Left lobe of liver (tissue), 2 donors: Measurements from ENCODE around the gene PTGER3. TPM values are rescaled to one million over a fixed set of nuclear protein-coding genes. Genes with fewer than 3 reads are reported as not detected.
"Not testable (repeated sequence)": the region's sequence is repeated elsewhere in the genome, so short reads cannot be mapped to it uniquely, and the experiment has no call there.

ENCODE experiments used
- ATAC-seq: fragments of 200-7000 bp; cut with Tn5 transposase; one replicate; pipeline ENCODE4 v1.9.1; 2020; ENCODE audit warnings: mild to moderate bottlenecking, moderate library complexity
- DNase-seq: peaks from one replicate; pipeline ENCODE4 v3.0.0-alpha.2; 2020; ENCODE audit warnings: low spot score
- total RNA-seq: library from RNA; stranded (reverse); gene quantifications from one replicate; pipeline ENCODE4 v1.2.1, GENCODE V29; 2021
- donor health status: DM: no; HTN: no; CAD: no; lungs with moderate emphysema.
- donor health status: DM: no; HTN: yes; CAD: no.

The PTGER3 gene
- total RNA-seq, 1 donor from 2014 or later = 0.05 TPM

DNA sequence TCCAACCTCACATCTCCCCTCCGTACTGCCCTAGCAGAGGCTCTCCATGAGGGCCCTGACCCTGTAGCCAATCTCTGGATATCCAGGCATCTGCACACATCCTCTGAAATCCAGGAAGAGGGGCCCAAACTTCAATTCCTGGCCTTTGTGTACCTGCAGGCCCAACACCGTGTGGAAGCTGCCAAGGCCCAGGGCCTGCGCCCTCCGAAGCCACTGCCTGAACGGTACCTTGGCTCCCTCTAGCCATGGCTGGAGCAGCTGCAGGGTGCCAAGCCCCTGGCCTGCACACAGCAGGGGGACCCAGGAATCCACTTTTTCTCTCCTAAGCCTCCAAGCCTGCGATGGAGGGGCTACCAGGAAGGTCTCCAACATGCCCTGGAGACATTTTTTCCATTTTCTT lies 84.2 kb downstream of the PTGER3 start:
- no peak for DNase-seq
- ATAC-seq = no peak

DNA sequence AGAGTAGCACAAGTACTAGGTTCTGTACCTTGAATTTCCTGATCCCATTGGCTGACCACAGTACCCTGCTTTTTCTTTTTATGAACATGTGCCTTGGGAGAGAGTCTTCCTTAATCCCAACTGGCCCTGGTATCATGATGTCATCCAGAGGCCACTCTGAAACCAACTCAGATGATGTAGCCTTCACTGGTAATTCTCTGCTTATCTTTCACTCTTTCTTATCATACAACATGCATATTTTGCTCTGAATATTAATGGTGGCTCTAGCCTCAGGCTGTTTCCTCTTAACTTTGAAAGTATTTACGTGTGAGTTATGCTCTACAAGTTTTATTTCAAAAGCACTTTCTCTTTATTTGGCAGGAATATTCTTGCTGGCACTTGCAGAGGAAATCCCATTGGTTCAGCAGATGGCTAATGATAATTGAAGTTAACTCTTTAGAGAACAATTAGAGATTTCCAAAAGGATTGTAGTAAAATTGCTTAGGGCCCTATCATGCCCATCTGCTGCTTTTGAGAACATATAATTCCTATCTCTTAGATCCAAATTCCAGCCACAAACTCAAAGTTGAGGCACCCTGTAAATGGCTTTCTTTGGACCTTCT lies 86.1 kb downstream of the PTGER3 start:
- ATAC-seq (no peak), DNase-seq (no peak)

DNA sequence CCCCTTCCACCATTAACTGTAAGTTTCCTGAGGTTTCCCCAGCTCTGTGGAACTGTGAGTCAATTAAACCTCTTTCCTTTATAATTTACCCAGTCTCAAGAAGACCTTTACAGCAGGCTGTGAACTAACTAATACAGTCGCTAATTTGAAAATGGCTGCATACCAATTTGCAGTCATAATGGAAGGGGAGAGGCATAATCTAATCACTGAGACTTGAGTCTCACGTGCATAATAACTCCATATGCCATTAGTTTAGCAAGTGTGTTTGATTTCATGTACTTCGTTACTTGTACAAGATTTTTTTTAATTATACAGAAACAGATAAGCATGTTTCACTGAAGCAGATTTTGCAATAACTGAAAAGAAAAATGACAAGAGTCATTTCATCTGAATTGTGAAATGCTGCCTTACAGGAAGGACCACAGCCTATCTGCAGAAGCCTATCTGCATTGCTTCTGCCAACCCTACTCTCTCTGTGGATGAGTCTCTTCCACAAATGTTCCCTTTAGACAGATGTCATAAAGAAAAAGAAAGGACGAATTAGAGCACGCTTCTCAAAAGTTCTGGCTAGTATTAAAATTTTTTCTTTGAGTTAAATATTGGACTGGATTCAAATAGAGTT lies 99.1 kb downstream of the PTGER3 start:
- ATAC-seq (no peak), DNase-seq (no peak)

DNA sequence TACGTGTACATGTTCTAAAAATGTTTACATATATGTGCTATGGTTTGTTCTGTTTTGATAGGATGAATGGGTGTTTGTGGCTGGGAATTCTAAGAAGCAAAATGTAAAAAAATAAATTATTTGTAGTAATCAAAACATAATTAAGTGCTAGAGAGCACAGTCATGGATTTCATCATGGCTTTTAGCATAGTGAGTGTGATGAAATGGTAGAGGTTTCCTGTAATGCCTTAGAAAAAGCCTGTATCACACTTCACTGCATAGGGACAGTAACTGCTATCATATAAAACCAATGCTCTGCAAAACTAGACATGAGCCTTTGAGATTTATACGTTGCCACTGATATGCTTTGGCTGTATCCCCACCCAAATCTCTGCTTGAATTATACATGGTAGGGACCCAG lies 99.8 kb downstream of the PTGER3 start:
- ATAC-seq (no peak), DNase-seq (no peak)

DNA sequence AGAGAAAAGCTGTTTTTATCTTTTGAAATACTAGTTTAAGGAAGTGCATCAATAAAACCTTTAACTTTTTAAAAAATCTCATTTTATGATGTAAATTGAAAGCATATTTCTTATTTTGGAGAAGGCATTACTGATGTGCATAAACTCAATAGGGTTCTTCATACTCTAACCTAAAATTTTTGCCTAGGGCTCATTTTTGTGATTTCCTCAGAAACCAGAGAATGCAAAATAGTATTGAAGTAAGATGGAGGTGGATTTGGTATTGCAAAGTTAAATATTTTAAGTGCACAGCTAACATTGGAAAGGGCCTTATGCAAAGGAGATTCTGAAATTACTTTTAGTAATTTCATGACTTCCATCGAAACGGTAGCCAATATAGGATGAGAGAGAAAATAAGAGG lies 101.9 kb downstream of the PTGER3 start:
- no peak for ATAC-seq
- DNase-seq = no peak

DNA sequence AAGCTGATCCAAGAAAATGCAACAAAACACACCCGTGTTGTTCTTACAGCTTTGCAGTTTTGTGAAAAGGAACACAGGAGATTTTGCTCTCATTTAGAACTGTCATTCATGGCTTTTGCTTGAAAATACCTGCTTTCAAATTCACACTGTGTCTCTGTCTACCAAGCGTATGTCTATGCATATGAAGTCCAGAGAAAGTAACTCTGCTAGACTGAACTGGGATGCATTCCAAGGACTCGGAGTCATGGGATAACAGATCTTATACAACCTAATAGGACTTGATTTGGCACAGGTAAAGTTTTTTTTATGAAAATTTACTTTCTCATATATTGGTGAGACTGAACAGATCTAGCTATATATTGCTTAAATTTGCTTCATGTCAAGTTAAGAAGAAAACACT lies 102.4 kb downstream of the PTGER3 start:
- ATAC-seq (no peak), DNase-seq (no peak)

DNA sequence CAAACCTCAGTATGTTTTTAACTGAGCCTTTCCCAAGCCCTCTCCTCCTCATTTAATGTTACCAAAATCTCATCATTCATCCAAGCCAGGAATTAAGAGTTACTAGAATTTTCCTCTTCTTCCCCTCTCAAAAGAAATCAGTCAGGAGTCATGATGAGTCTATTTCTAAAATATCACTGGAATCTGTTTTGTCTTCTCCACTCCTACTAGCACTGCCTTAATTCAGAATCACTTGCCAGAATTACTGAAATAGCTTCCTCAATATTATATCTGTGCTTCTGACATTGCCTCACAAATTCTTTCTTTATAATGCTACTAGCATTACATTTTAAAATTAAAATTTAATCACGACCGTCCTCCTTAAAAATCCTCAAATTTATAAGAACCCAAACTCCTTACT lies 106.1 kb downstream of the PTGER3 start:
- DNase-seq = no peak
- no peak for ATAC-seq

DNA sequence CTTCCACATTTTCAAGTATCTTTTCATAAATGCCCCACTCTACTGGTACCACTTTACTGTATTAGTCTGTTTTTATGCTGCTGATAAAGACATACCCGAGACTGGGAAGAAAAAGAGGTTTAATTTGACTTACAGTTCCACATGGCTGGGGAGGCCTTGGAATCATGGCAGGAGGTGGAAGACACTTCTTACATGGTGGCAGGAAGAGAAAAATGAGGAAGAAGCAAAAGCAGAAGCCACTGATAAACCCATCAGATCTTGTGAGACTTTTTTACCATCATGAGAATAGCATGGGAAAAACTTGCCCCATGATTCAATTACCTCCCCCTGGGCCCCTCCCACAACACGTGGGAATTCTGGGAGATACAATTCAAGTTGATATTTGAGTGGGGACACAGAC lies 107.2 kb downstream of the PTGER3 start:
- DNase-seq, ATAC-seq: not testable (repeated sequence)

DNA sequence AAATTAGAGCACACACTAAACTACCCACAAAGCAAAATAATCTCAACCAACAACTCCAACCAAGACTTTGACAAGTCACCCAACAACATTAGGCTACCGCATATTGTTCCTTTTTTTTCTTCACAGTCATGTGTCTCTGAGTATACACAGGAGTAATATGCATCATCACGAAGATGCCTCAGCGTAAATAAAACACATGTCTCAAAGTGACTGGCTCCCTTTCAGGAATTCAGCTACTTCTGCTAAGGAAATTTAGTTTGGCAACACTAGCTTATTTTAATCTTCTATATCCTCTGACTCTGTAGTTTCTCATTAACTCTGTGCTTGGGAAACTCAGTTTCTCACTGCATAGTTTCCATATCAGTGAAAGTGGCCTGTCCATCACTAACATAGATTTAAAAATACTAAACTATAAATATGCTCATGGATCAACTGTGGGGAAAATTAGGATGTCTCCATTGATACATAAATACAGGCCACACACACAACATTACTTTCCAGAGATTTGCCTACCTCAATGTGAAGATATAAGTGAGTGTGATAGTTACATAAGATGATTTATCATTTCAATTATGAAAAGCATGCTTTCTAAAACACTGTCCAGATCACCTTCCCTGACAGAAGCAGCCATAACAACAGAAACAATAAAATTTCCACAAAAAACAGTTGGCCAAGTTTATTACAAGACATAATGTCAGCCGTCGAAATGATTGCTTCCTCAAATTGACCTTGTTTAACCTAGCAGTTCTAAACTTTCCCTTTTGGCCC lies 113.2 kb downstream of the PTGER3 start:
- DNase-seq (no peak), ATAC-seq (no peak)

DNA sequence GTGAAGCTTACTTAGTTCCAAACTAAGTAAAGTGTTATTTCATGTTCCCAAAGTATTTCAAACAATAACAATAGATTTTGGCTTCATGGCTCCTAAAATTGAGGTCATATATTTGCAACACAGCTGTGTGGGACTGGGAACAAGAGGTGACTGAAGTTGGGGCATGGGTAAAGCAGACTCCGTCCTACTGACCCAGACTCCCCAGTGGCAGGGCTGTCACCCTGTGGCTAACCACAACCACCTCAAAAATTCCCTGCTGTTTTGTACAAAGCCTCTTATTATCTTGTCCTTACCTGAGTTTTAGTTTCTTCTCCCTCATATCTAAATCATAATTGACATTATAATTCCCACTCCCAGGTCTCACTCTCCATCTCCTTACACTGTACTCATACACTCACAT lies 117.6 kb downstream of the PTGER3 start:
- no peak for DNase-seq
- ATAC-seq = no peak

DNA sequence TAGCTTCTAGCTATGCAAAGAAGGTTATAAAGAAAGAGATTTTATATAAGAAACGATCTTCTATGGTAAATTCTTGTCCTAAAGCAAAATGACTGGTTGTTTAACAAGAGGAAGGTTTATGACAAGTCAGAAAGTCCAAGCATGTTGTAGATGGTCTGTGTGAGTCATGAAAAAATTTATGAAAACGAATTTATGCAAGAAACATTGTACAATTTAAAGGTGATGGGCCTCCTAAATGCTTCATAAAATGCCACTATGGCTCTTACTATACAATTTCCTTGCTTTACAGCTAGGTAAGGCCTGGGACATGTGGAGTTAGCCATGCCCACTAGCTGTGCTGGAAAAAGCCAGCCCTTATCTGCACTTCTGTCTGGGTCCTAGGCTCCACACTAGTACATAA lies 125.4 kb downstream of the PTGER3 start:
- ATAC-seq (no peak), DNase-seq (no peak)

Other genes starting within 250 kb of the PTGER3 start
- 21.5 TPM for gene ZRANB2, start 33.2 kb upstream of the PTGER3 start, total RNA-seq